ENCODE data around the gene POLR3GL. TPM values are rescaled to one million over a fixed set of nuclear protein-coding genes. Genes with fewer than 3 reads are reported as not detected.
"Not testable (repeated sequence)": the region's sequence is repeated elsewhere in the genome, so short reads cannot be mapped to it uniquely, and the experiment has no call there.

POLR3GL gene
- polyA plus RNA-seq (2013, experiment 1 of 2), result 28.8 TPM
- polyA plus RNA-seq (2013, experiment 2 of 2), result 30.3 TPM

GRCh38 chr1:145964328-145965118 lies at the start of gene POLR3GL, which contains the start of gene ANKRD34A:
TSS of gene POLR3GL (plus strand) at chr1:145964690. CDS start at chr1:145974866, 10,176 bp downstream.
TSS of gene ANKRD34A (minus strand) at chr1:145964575. CDS start at chr1:145961759, 2,816 bp downstream.
- 3 to 4% methylated on average over 29 to 30 of the region's 37 CpGs for WGBS, 2 experiments (ENCODE audit: insufficient coverage in 2 of 2)
- peak within 1 kb of the TSS; percentile 71 for H3K27ac ChIP-seq (ENCODE audit: low read depth, low read length, severe bottlenecking)

GRCh38 chr1:145916745-145917144 lies 47.7 kb upstream of the POLR3GL start:
- H3K4me3 ChIP-seq (ENCODE audit: extremely low read depth, insufficient read depth, low read length, poor library complexity, severe bottlenecking), result no peak overlapping the region
- peaks cover 7% of the 10 kb centered on the region for H3K4me1 ChIP-seq (ENCODE audit: control insufficient read depth, insufficient read depth, low read length, poor library complexity, severe bottlenecking)
- WGBS, 2 experiments (ENCODE audit: insufficient coverage in 2 of 2), result 88 to 95% methylated on average over 5 of the region's 5 CpGs
- no peak overlapping the region for H3K27ac ChIP-seq (ENCODE audit: low read depth, low read length, severe bottlenecking)
- H3K36me3 ChIP-seq (ENCODE audit: control insufficient read depth, insufficient read depth, low read length), result peaks cover 43% of the 10 kb centered on the region
- no peaks in the 10 kb centered on the region for H3K9me3 ChIP-seq (ENCODE audit: control insufficient read depth, low read length)

More at GRCh38 chr1:145964328-145965118, at the start of gene POLR3GL, which contains the start of gene ANKRD34A:
- H3K36me3 ChIP-seq (ENCODE audit: control insufficient read depth, insufficient read depth, low read length), result no peaks in the 10 kb centered on the region
- H3K4me1 ChIP-seq (ENCODE audit: control insufficient read depth, insufficient read depth, low read length, poor library complexity, severe bottlenecking), result peaks cover 21% of the 10 kb centered on the region
- H3K9me3 ChIP-seq (ENCODE audit: control insufficient read depth, low read length), result peaks cover 7% of the 10 kb centered on the region
- peak within 1 kb of the TSS; percentile 60 for H3K4me3 ChIP-seq (ENCODE audit: extremely low read depth, insufficient read depth, low read length, poor library complexity, severe bottlenecking)

- Histone ChIP-seq H3K4me1 (ENCODE audit: control insufficient read depth, insufficient read depth, low read length, poor library complexity, severe bottlenecking) (peaks cover 7% of the 10 kb centered on the region), H3K36me3 (ENCODE audit: control insufficient read depth, insufficient read depth, low read length) (peaks cover 44% of the 10 kb centered on the region), H3K9me3 (ENCODE audit: control insufficient read depth, low read length) (no peaks in the 10 kb centered on the region), H3K4me3 (ENCODE audit: extremely low read depth, insufficient read depth, low read length, poor library complexity, severe bottlenecking) (peak overlapping the region; percentile 80), H3K27ac (ENCODE audit: low read depth, low read length, severe bottlenecking) (no peak overlapping the region)
- 95 to 100% methylated on average over 2 to 3 of the region's 5 CpGs for WGBS, 2 experiments (ENCODE audit: insufficient coverage in 2 of 2)
Measured at GRCh38 chr1:145917595-145917994, 46.9 kb upstream of the POLR3GL start.

GRCh38 chr1:145918144-145918991 lies 46.1 kb upstream of the POLR3GL start, which contains the start of gene PEX11B:
TSS of gene PEX11B (minus strand) at chr1:145918717. CDS start at chr1:145918688, 29 bp downstream.
- Histone ChIP-seq H3K4me1 (ENCODE audit: control insufficient read depth, insufficient read depth, low read length, poor library complexity, severe bottlenecking) (peaks cover 7% of the 10 kb centered on the region), H3K4me3 (ENCODE audit: extremely low read depth, insufficient read depth, low read length, poor library complexity, severe bottlenecking) (peak within 1 kb of the TSS; percentile 80), H3K9me3 (ENCODE audit: control insufficient read depth, low read length) (no peaks in the 10 kb centered on the region), H3K36me3 (ENCODE audit: control insufficient read depth, insufficient read depth, low read length) (peaks cover 50% of the 10 kb centered on the region), H3K27ac (ENCODE audit: low read depth, low read length, severe bottlenecking) (peak within 1 kb of the TSS; percentile 30)
- 2 to 4% methylated on average over 41 to 42 of the region's 51 CpGs for WGBS, 2 experiments (ENCODE audit: insufficient coverage in 2 of 2)

- peaks cover 7% of the 10 kb centered on the region for H3K4me1 ChIP-seq (ENCODE audit: control insufficient read depth, insufficient read depth, low read length, poor library complexity, severe bottlenecking)
- no peaks in the 10 kb centered on the region for H3K9me3 ChIP-seq (ENCODE audit: control insufficient read depth, low read length)
- WGBS, 2 experiments (ENCODE audit: insufficient coverage in 2 of 2), result 17% methylated on average over 21 to 22 of the region's 33 CpGs
- H3K36me3 ChIP-seq (ENCODE audit: control insufficient read depth, insufficient read depth, low read length), result peaks cover 50% of the 10 kb centered on the region
- peak overlapping the region; percentile 30 for H3K27ac ChIP-seq (ENCODE audit: low read depth, low read length, severe bottlenecking)
- H3K4me3 ChIP-seq (ENCODE audit: extremely low read depth, insufficient read depth, low read length, poor library complexity, severe bottlenecking), result peak overlapping the region; percentile 80
Measured at GRCh38 chr1:145918992-145919939, 45.2 kb upstream of the POLR3GL start.

GRCh38 chr1:145920297-145920696 lies 44.2 kb upstream of the POLR3GL start:
- H3K4me1 ChIP-seq (ENCODE audit: control insufficient read depth, insufficient read depth, low read length, poor library complexity, severe bottlenecking); H3K4me3 ChIP-seq (ENCODE audit: extremely low read depth, insufficient read depth, low read length, poor library complexity, severe bottlenecking); H3K9me3 ChIP-seq (ENCODE audit: control insufficient read depth, low read length); H3K27ac ChIP-seq (ENCODE audit: low read depth, low read length, severe bottlenecking): not testable (repeated sequence)
- peaks cover 44% of the 10 kb centered on the region for H3K36me3 ChIP-seq (ENCODE audit: control insufficient read depth, insufficient read depth, low read length)
- no CpG with 5 or more reads among the region's 4 CpGs for WGBS, 2 experiments (ENCODE audit: insufficient coverage in 2 of 2)

- H3K27ac ChIP-seq (ENCODE audit: low read depth, low read length, severe bottlenecking), result no peak overlapping the region
- peaks cover 40% of the 10 kb centered on the region for H3K36me3 ChIP-seq (ENCODE audit: control insufficient read depth, insufficient read depth, low read length)
- WGBS, 2 experiments (ENCODE audit: insufficient coverage in 2 of 2), result 100% methylated on average over 1 of the region's 2 CpGs; no CpG with 5 or more reads in 1 of the 2 experiments
- H3K9me3 ChIP-seq (ENCODE audit: control insufficient read depth, low read length), result no peaks in the 10 kb centered on the region
- peaks cover 6% of the 10 kb centered on the region for H3K4me1 ChIP-seq (ENCODE audit: control insufficient read depth, insufficient read depth, low read length, poor library complexity, severe bottlenecking)
- no peak overlapping the region for H3K4me3 ChIP-seq (ENCODE audit: extremely low read depth, insufficient read depth, low read length, poor library complexity, severe bottlenecking)
Measured at GRCh38 chr1:145922266-145922665, 42.2 kb upstream of the POLR3GL start.

GRCh38 chr1:145926686-145927062 lies 37.8 kb upstream of the POLR3GL start:
- Histone ChIP-seq H3K9me3 (ENCODE audit: control insufficient read depth, low read length) (no peaks in the 10 kb centered on the region), H3K36me3 (ENCODE audit: control insufficient read depth, insufficient read depth, low read length) (peaks cover 40% of the 10 kb centered on the region), H3K27ac (ENCODE audit: low read depth, low read length, severe bottlenecking) (peak overlapping the region; percentile 89), H3K4me1 (ENCODE audit: control insufficient read depth, insufficient read depth, low read length, poor library complexity, severe bottlenecking) (no peaks in the 10 kb centered on the region), H3K4me3 (ENCODE audit: extremely low read depth, insufficient read depth, low read length, poor library complexity, severe bottlenecking) (peak overlapping the region; percentile 86)
- WGBS, 2 experiments (ENCODE audit: insufficient coverage in 2 of 2), result 12 to 24% methylated on average over 8 to 17 of the region's 19 CpGs

- Histone ChIP-seq H3K36me3 (ENCODE audit: control insufficient read depth, insufficient read depth, low read length) (peaks cover 35% of the 10 kb centered on the region), H3K27ac (ENCODE audit: low read depth, low read length, severe bottlenecking) (peak within 1 kb of the TSS; percentile 89), H3K9me3 (ENCODE audit: control insufficient read depth, low read length) (no peaks in the 10 kb centered on the region), H3K4me1 (ENCODE audit: control insufficient read depth, insufficient read depth, low read length, poor library complexity, severe bottlenecking) (no peaks in the 10 kb centered on the region), H3K4me3 (ENCODE audit: extremely low read depth, insufficient read depth, low read length, poor library complexity, severe bottlenecking) (peak within 1 kb of the TSS; percentile 86)
- WGBS, 2 experiments (ENCODE audit: insufficient coverage in 2 of 2), result 0% methylated on average over 27 of the region's 41 CpGs
Measured at GRCh38 chr1:145927063-145927886, 37.2 kb upstream of the POLR3GL start, which contains the start of gene RBM8A. TSS of gene RBM8A (minus strand) at chr1:145927484. CDS start at chr1:145927426, 58 bp downstream.

Measured in mesodermal cell (in vitro differentiated cells).